Stimulated activated CD4-positive, alpha-beta T cell treated with anti-CD3 and anti-CD28 coated beads, Interleukin-1b, Interleukin-23, amount 100 ng/mL, for 24 hours (primary cell): Measurements from ENCODE around the gene RGS6.

ENCODE experiments used
- DNase-seq, 4 experiments: peaks; one replicate each; pipeline ENCODE4 v3.0.0-alpha.2; 2020; ENCODE audit warnings: low read depth in 4 of 4, low spot score in 1 of 4

RGS6 gene

DNA sequence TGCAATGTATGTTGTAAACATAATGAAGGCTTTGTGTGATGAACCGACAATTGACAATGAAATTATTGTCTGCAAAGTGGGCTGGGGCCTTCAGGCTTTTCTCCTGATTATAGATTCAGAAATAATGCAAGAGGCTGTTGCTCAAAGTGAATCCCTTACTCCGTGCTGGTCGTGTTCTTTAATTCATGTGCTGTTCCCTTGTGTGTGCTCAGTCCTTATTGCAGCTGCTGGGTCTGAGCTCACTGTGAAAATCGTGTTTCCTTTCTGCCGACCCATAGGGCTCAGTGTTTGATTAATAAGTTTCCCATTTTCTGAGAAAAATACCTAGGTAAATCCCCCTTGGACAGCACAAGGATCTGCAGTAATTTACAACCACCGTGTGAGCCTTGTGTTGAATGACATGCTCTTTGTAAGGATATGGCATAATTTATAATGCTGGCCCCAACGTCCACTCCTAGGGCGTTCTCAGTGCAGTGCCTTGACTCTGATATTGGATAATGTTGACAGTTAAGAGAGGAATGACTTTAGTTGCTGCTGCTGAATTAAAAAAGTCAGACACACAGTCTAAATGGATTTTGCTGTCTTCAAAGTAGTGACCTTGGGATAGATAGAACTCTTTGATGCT is 81.6 kb downstream of the RGS6 start:
- DNase-seq: no peak

DNA sequence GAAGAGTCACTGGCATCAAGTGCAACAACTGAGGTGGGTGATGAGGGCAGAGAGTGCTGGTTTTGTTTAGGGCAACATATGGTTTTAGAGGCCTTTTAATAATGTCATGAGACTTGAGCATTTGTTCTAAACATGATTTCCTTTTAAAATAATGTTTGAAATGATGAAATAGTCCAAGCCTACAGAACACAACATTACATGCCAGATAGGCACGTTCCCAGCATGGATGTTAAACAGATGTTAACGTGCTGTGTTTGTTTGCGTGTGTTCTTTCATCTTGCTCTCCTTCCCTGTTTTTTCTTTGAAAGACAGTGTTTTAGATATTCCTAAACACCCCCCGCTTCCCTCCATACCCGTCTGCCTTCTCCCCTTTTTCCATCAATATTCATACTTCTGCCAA is 82.3 kb downstream of the RGS6 start:
- DNase-seq: no peak

DNA sequence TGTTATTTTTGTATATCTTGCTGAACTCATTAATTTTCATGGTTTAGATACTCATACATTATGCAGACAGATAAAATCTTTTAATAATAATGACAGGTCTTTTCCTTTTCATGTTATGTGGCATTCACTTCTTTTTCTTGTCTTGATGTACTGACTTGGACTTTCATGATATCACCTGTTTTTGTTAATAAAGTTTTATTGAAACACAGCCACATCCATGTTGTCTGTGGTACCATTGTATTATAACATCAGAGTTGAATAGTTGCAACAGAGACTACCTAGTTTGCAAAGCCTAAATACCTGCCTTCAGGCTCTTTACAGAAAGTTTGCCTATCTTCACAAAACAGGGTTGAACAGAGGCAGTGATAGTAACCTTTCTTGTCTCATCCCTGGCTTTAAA is 85.1 kb downstream of the RGS6 start:
- no peak for DNase-seq

GRCh38 chr14:72023128-72024042 is 91.2 kb downstream of the RGS6 start:
- no peak for DNase-seq

DNA sequence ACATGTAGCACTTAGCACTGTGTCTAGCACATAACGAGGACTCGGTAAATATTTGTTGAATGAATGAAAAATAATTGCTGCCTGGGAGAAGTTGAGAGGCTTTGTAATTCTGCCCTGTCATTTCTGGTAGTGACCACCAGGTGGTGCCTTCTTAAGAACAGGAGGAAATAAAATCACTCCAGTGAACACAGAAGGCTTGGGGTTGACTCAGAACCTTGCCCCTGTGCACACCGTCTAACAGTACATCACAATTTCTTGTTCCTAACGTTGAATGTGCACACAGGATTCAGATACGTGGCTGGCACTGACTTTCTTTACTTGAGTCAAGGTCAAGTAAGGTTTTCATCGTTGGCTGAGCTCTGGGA is 91.8 kb downstream of the RGS6 start:
- peak in 2 of 4 experiments; percentile 12 to 27 for DNase-seq

DNA sequence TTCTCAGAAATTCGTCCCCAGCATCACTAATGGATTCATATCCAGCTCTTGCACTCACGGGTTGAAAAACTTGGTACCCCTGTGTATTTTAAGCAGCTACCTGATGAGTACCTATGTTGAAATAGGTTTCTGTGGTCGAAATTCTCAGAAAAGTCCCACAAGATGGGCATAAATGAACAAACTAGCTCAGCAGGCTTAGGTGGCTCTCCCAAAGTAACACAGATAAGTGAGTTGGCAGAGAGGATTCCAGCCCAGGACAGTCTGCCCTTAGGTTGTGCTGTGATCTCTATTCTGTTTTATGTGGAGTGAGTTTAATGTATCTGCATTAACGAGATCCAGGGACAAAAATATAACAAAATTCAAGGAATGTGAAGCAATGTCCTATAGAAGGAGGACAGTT is 92.3 kb downstream of the RGS6 start:
- DNase-seq: no peak

- no peak for DNase-seq
These were observed 94.3 kb downstream of the RGS6 start for GRCh38 chr14:72026536-72026935.

DNA sequence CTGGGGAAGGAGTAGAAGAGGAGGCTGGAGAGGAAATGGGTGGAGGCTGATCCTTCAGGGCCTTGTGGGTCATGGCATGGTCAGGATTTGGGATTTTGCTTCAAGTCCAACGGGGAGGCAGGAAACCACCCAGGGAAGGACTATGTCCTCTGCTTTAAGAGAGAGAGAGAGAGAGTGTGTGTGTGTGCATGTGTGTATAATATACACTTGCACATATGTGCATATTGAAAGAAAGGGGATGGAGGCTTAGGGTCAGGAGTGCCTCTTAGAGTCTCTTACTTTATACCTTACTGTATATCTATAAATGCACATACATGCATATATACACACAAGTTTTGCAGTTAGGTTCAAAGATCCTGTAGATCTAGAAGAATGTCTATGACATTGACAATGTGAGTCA is 94.8 kb downstream of the RGS6 start:
- no peak for DNase-seq

- no peak for DNase-seq
These were observed 101.1 kb downstream of the RGS6 start for GRCh38 chr14:72033365-72033764.

GRCh38 chr14:72040528-72040927 is 108.3 kb downstream of the RGS6 start:
- DNase-seq: no peak

- no peak for DNase-seq
These were observed 113.0 kb downstream of the RGS6 start for GRCh38 chr14:72045271-72045670.

DNA sequence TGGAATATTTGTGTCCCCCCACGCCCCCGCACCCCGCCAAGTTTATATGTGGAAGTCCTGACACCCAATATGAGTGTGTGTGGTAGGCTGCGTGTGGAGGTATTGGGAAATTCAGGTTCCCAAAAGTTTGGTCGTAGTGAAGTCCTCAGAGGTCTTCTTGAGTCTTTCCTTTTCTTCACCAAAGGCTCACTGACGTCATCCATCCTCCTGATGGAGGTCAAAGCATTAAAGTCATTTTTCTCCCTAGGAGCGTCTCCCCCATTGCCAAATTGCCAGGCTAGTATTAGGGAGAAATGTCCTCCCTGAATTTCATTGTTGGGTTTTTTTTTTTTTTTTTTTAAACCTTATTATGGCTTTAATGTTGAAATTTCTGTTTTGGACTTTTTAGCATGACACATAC is 113.7 kb downstream of the RGS6 start:
- DNase-seq: no peak

DNA sequence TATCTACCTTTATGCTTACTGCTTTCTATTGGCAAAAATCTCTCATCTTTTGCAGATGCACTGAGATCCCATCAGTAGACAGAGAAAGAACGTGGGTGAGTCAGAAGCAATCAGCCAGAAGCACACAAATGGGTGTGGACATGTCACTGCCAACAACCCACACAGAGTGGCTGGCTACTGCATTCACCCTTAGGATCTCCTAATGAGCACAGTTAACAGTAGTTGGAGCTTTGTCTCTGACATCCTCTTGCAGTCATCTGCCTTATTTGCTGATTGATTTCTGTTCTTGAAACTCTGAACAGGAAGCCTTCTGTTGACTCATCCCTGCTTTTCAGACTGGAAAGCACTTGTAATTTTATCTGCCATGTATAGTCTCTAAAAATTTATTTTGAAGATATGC is 117.2 kb downstream of the RGS6 start:
- DNase-seq: peak in 1 of 4 experiments; percentile 4

GRCh38 chr14:72052356-72052755 is 120.1 kb downstream of the RGS6 start:
- no peak for DNase-seq

DNA sequence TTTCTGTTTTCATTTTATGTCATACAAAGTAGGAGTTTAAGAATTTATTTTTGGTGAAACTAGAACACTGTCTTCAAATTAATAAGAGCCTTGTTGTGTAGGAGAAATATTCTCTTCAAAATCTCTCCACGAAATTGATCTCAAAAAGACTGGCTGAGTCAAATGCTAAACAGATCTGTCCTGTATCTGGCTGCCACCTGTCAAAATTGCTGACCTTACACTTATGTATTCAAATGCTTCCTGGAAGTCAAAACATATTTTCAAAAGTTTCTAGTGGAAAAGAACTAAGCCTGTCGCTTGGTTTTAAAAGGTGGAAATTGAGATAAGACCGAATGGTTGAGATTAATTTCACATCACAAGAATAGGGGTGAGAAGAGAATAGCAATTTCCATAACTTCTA is 121.4 kb downstream of the RGS6 start:
- no peak for DNase-seq

- DNase-seq: no peak
These were observed 122.7 kb downstream of the RGS6 start for GRCh38 chr14:72054911-72055310.

DNA sequence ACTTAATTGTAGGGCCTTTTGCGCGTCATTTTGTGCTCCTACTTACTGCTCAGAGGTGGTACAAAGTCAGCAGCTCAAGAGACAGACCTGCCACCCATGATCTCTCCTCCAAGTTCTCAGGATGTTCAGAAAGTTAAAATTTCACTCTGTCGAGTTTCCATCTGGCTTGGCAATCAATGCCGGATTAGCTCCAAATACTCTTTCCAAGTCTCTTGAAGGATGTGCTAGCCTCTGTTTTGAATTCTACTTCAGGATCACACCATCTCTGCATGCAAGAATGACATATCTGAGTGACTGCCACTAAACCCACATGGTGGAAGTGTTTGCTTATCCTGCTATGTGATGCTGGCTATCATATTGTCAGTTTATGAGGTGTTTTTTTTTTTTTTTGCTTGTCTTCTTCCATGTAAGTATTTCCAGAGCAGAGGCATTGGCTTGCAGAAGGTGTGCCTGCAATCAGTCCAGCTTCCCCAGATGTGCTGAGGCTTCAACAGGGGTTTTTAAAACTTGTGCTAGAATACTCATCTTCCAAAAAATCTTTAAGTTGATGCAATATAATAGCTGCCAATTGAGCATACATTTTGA is 125.6 kb downstream of the RGS6 start:
- no peak for DNase-seq

DNA sequence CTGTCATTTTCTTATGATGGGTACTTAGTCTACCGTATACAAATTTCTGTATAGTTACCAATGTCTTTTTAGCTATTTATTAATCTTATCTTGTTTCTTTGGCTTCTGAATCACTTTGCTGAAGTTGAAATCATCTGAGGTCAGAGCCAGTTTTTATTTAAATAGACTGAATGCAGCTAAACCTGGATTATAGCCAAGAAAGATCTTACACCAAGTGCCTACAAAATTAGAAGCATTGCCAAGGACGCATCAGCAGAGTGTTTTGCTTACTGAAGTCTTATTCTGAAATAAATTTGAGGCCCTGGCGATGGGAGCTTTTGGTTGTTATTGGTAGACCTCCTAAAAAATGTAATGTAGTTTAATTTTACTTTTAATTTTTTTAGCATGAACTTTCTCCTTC is 128.2 kb downstream of the RGS6 start:
- DNase-seq: no peak

DNA sequence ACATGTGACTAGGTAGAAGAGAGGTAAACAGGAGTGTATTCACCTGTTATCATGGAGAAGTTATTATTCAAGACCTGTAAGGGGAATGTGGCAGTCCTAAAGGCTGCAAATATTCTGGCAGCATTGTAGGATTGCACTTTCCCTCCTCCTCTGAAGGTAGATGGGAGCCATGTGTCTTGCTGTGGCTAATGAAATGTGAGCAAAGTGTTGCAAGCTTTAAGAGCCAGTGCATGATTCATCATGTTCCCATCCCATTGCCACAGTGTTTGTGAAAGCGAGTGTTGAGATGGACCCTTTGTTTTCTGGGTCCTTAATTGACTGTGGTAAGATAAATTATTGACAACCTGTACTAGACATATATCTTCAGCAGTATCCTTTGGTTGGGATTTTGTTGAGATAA is 128.7 kb downstream of the RGS6 start:
- DNase-seq: no peak

DNA sequence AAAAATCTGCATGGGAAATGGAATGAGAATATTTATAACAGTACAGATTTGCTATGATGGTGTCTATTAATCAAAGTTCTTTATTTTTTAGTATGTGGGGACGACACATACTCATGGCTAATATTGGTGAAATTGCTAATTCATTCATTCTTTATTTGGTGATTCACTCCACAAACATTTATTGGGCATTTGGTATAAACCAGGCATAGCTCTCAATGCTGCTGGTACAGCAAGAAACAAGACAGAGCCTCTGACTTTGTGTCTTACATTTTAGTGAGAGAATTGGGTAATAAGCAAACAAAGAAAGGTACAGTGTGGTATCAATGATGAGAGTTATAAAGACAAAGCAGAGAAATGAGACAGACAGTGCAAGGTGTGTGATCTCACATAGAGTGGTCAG is 129.5 kb downstream of the RGS6 start:
- DNase-seq: no peak

DNA sequence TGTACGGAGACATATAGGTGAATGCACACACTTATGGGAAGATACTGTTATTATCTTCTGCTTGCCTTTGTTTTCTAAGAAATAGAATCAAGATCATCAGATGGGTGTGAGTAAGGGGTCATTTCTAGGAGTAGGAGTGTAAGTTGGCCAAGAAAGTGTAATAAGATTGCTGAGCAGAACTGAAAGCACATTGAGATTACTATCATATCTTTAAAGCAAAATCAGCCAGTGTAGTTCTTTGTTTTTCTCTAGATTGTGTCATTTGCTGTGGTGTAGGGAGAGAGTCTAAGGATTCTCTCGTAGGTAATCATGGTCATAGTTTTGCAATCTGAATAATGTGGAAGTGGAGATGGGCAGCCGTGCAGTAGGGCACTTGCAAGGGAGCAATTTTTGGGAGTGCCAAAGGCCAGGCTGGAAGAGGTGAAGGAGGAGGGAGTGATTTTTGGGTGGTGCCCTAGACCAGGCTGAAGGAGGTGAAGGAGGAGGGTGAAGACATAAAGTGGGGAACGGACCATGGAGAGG is 131.6 kb downstream of the RGS6 start:
- DNase-seq: no peak

- no peak for DNase-seq
These were observed 132.3 kb downstream of the RGS6 start for GRCh38 chr14:72064501-72064900.
